ENCODE measurements around the gene EPHX1.

The EPHX1 gene

GRCh38 chr1:225866061-225866837 is 56.3 kb downstream of the EPHX1 start:
- DNase-seq: peak; percentile 67

GRCh38 chr1:225866981-225867380 is 57.1 kb downstream of the EPHX1 start:
- DNase-seq: no peak

GRCh38 chr1:225868631-225869330 is 58.9 kb downstream of the EPHX1 start:
- DNase-seq: no peak

- DNase-seq: no peak
These were observed 61.0 kb downstream of the EPHX1 start for GRCh38 chr1:225870911-225871310.

DNA sequence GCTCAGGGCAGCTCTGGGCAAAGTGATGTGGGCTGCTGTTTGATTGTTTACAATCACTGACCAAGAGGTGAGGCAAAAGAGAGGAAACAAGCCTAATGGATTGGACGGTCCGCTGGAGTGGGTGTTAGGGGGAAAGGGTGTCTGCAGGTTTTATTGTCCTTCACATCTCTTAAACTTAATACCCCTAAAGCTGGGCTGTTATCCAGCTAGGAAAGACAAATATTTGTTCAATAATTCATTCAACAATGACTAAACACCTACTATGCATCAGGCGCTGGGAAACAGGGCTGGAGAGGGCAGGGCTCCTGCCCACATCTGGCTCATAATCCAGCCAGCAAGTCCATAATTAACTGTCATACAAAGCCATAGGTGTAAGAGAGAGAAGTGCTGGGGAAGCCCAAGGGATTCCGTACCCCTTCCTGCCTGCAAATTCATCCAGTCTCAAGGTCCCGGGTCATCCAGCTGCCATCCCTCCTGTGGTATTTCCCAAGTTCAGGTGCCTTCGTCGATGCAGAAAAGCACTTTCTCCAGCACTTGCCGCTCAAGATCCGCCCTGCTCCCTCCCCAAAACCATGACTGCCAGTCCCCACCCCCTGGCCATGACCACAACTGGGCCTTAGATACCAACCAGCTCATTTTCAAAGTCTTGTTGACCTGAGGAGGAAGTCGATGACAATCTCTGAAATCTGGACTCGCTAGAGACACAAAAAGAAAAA is 61.6 kb downstream of the EPHX1 start:
- peak; percentile 38 for DNase-seq

DNA sequence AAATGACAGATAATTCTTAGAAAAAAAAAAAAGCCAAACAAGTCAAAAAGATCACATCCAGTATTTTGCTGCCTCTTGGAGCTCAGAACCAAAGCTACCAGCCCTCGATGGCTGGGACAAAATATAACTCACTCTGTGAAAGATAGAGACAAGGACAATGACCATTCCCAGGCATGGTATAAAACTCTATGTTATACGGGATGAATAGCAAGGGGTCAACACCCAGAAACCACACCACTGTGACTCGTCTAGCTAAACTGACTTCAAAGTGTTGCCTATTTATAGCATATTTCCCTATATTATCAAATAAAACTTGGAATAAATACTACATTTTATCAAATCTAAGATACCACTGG is 62.1 kb downstream of the EPHX1 start:
- no peak for DNase-seq

DNA sequence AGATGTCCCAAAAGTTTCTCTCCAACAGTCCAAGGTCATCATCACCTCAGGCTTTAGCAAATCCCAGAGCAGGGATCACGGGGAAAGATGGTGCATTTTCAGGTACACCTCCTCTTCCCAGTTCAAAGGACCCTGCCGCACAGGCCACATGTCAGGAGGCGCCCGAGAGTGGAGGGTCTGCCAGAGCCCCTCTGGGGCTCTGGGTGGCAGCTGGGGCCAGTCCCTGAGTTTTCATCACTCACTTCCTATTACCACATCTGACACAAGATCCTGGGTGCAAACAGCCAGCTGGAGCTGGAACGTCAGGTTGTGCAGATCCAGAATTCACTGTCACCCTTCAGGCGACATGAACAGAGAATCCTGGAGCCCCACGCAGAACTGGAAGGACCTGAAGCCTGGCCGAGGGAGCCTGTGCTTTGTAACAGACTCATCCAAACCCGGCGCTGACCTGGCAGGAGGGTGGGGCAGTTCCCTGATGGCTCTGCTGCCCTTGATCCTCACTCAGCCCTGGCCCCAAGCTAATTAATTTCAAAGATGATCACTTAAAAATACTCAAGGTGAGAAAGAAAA is 63.4 kb downstream of the EPHX1 start:
- DNase-seq: no peak

GRCh38 chr1:225874431-225874830 is 64.5 kb downstream of the EPHX1 start:
- no peak for DNase-seq

- no peak for DNase-seq
These were observed 65.3 kb downstream of the EPHX1 start for GRCh38 chr1:225875044-225875815.

GRCh38 chr1:225876900-225877510 is 67.1 kb downstream of the EPHX1 start:
- no peak for DNase-seq

- DNase-seq: no peak
These were observed 67.7 kb downstream of the EPHX1 start for GRCh38 chr1:225877580-225877979.

GRCh38 chr1:225878282-225878681 is 68.4 kb downstream of the EPHX1 start:
- no peak for DNase-seq

GRCh38 chr1:225879521-225880221 is 69.7 kb downstream of the EPHX1 start:
- DNase-seq: peak; percentile 45

DNA sequence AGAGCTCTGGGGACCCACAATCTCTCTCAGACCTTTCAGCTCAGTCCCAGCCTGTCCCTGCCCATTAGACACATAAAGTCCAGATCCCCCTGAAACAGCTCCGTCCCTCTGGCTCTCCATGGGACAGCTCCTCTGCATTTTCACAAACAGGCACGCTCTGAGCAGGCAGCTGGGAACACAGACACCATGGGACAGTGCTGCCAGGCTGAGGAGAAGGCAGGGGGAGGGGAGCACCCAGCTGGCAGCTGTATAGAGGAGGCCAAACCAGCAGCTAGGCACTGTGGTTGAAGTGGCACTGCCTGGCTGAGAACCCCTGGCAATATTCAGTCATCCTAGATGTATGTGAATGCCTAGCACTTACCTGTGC is 70.3 kb downstream of the EPHX1 start:
- DNase-seq: no peak

DNA sequence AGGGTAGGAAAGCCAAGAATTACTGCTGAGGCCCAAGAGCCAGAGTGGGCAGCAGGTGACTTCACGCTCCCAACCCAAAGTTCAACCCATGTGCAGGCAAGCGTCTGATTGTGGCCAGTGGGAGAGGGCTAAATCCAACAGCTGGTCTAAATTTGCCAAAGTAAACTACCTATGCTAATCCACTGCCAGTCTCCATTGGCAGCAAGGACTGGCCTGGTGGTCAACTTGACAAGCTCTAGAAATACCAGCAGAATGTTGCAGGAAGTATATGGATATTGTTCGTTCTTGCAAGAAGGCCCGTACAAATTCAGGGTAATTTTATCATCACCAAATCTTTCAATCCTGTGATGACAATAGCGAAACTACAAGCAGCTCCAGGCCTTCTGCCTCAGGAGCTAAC is 70.7 kb downstream of the EPHX1 start:
- DNase-seq: no peak

DNA sequence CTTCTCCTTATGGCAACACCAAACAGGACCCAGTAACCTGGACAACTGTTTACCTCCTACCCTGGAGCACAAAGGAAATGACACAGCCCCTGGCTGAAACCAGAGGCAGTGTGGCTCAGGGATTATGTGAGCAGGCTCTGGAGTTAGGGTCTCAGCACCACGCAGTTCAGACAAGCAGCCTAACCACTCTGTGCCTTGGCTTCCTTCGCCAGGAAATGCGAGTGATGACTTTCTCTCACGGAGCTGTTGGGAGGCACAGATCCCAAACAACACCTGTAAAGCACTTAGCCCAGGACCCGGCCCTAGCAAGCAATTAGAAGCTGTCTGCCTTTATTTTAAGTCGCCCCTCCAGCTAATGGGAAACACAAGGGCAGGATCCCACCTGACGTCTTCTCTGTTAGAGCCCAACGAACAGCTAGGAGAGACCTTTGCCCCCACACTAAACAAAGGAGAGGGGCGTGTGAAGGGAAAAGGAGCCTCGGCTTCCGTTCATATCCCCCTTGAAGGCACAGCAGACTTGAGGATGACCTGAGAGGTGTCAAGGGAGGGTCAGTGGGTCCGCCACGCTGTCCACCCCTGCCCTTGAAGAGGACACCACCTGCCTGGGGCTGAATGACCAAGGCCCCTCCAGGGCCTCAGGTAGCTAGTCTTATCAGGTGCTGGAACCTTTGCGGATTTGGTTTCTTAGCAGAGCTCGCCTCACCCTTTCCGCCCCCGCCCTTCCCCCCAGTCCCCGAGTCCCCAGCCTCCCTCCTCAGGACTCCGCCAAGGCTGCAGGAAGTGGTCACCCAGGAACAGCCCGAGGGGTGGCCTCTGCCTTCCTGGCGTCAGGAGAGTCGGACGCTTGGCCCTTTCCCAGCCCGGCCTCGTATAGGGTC is 71.4 kb downstream of the EPHX1 start:
- peak; percentile 63 for DNase-seq

DNA sequence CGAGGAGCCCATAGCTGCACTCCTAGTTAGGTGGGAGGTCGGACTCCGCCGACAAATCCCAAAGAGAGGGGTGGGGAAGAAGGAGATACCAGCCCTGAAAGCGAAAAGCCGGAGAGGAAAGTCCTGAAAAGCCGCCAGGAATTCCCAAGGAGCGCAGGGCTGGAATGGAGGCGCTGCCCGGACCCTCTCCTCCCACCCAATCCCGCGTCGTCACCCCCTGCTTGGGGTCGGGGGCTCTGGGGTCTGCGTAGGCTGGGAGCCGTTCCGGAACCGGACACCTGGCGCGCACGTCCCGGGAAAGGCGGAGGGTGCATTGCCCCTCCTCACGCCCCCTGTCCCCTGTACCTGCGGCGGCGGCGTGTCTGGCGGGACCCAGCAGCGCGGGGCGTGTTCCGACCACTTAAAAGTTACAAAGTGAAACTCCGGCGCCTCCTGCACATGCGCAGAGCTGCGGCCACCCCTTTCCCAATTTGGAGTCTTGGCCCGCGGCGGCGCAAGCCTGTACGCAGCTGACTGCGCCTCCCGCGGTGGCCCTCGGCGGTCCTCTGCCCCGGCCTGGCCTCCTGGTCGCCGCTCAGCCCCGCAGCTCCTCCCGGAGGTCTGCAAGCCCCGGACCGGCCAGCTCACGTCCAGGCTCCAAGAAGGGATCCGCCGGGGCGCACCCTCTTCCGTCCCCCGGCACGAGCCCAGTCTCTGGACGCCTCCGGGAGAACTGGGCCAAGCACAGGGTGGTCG is 72.2 kb downstream of the EPHX1 start, which contains the start of gene TMEM63A:
TSS of gene TMEM63A (minus strand) at position 422 of the 735 bp plus-strand sequence. CDS start 4,800 bp downstream, outside the sequence.
- DNase-seq: peak; percentile 91

- DNase-seq: no peak
These were observed 73.0 kb downstream of the EPHX1 start for GRCh38 chr1:225882694-225883615.

All from CD4-positive, alpha-beta T cell treated with Interleukin-17A for 1 hour (primary cell).